GM19043 (cell line): ENCODE measurements around the gene ATP1B1.

Experiments used
- ATAC-seq: cut with Tn5 transposase; IDR thresholded peaks from one replicate; pipeline ENCODE4 v1.9.1; 2021; ENCODE audit warnings: low read depth; ENCODE audit not compliant: unreplicated experiment

ATP1B1 gene

GRCh38 chr1:169092399-169092798, 14.1 kb upstream of the ATP1B1 start:
- no peak for ATAC-seq

GRCh38 chr1:169094897-169095569, 11.5 kb upstream of the ATP1B1 start:
- no peak for ATAC-seq

- ATAC-seq = no peak
Measured at GRCh38 chr1:169098380-169098779, 8.1 kb upstream of the ATP1B1 start.

GRCh38 chr1:169099561-169099960, 6.9 kb upstream of the ATP1B1 start:
- no peak for ATAC-seq

GRCh38 chr1:169100208-169100607, 6.3 kb upstream of the ATP1B1 start:
- ATAC-seq = no peak

- ATAC-seq = no peak
Measured at GRCh38 chr1:169100651-169101088, 5.8 kb upstream of the ATP1B1 start.

- ATAC-seq = no peak
Measured at GRCh38 chr1:169102567-169102966, 3.9 kb upstream of the ATP1B1 start.

GRCh38 chr1:169103002-169103401, 3.5 kb upstream of the ATP1B1 start:
- ATAC-seq = no peak

GRCh38 chr1:169103480-169103893, 3.0 kb upstream of the ATP1B1 start:
- ATAC-seq = no peak

GRCh38 chr1:169105087-169105433, 1.4 kb upstream of the ATP1B1 start:
- no peak for ATAC-seq

- peak; percentile 36 for ATAC-seq
Measured at GRCh38 chr1:169105434-169106094, 926 bp upstream of the ATP1B1 start.

- ATAC-seq = no peak
Measured at GRCh38 chr1:169106921-169107602, 572 bp downstream of the ATP1B1 start.

GRCh38 chr1:169107603-169108208, 1.2 kb downstream of the ATP1B1 start:
- ATAC-seq = no peak

- no peak for ATAC-seq
Measured at GRCh38 chr1:169108223-169108622, 1.7 kb downstream of the ATP1B1 start.

- no peak for ATAC-seq
Measured at GRCh38 chr1:169108863-169109560, 2.5 kb downstream of the ATP1B1 start.

- no peak for ATAC-seq
Measured at GRCh38 chr1:169109561-169110134, 3.2 kb downstream of the ATP1B1 start.

GRCh38 chr1:169110236-169110635, 3.7 kb downstream of the ATP1B1 start:
- ATAC-seq = no peak

GRCh38 chr1:169110689-169111447, 4.4 kb downstream of the ATP1B1 start:
- no peak for ATAC-seq

GRCh38 chr1:169111472-169111871, 5.0 kb downstream of the ATP1B1 start:
- ATAC-seq = no peak

GRCh38 chr1:169112241-169112640, 5.8 kb downstream of the ATP1B1 start:
- no peak for ATAC-seq
